Posterior cingulate gyrus (tissue), 11 donors: ENCODE measurements around the gene CCDC182.

ENCODE experiments used
- DNase-seq, 10 donors: peaks; one replicate each; pipeline versions ENCODE4 v3.0.0 to v3.0.0-alpha.2; 2020 to 2021; ENCODE audit warnings: mixed read lengths in 3 of 10
- intact Hi-C: fragments of 100-400 bp; cut with DNase I; formaldehyde crosslinking; loops from one replicate; pipeline ENCODE4 v1.15.1; 2023

Gene CCDC182

GRCh38 chr17:57758654-57759053 lies 13.6 kb upstream of the CCDC182 start:
- intact Hi-C loops, result no loop called here
- no peak for DNase-seq

- DNase-seq, result no peak
- intact Hi-C loops, result no loop called here
Measured at GRCh38 chr17:57757735-57758134, 12.6 kb upstream of the CCDC182 start.

GRCh38 chr17:57756951-57757350 lies 11.9 kb upstream of the CCDC182 start:
- DNase-seq, result no peak
- intact Hi-C loops, result no loop called here

GRCh38 chr17:57755480-57756070 lies 10.5 kb upstream of the CCDC182 start:
- intact Hi-C loops, result no loop called here
- no peak for DNase-seq

- intact Hi-C loops, result no loop called here
- no peak for DNase-seq
Measured at GRCh38 chr17:57752031-57752905, 7.2 kb upstream of the CCDC182 start.

- no peak for DNase-seq
- intact Hi-C loops, result no loop called here
Measured at GRCh38 chr17:57751348-57751971, 6.4 kb upstream of the CCDC182 start.

GRCh38 chr17:57750895-57751294 lies 5.8 kb upstream of the CCDC182 start:
- no peak for DNase-seq
- intact Hi-C loops, result no loop called here

- intact Hi-C loops, result no loop called here
- peak in 1 of 10 donors; percentile 62 for DNase-seq
Measured at GRCh38 chr17:57750109-57750871, 5.2 kb upstream of the CCDC182 start.

- intact Hi-C loops, result loop anchor here (5.0 to 10.0 kb wide), 2 partner anchors 152 to 505 kb away; no protein-coding TSS in a partner anchor
- DNase-seq, result no peak
Measured at GRCh38 chr17:57749701-57750100, 4.6 kb upstream of the CCDC182 start.

- peak in 7 of 10 donors; percentile 35 to 91 (median 52) for DNase-seq
- intact Hi-C loops, result loop anchor here (1.0 to 10.0 kb wide), 3 partner anchors 150 to 616 kb away; no protein-coding TSS in a partner anchor
Measured at GRCh38 chr17:57747221-57748017, 2.3 kb upstream of the CCDC182 start.

GRCh38 chr17:57746221-57746620 lies 1.1 kb upstream of the CCDC182 start:
- intact Hi-C loops, result loop anchor here (5.0 to 10.0 kb wide), 2 partner anchors 149 to 501 kb away; no protein-coding TSS in a partner anchor
- no peak for DNase-seq

- intact Hi-C loops, result loop anchor here (5.0 to 10.0 kb wide), 2 partner anchors 147 to 500 kb away; no protein-coding TSS in a partner anchor
Measured at GRCh38 chr17:57744195-57745170, 616 bp downstream of the CCDC182 start.

GRCh38 chr17:57740235-57740528 lies 4.9 kb downstream of the CCDC182 start:
- intact Hi-C loops, result loop anchor here (10.0 kb wide), 1 partner anchor 495 kb away; no protein-coding TSS in a partner anchor
- peak in 1 of 10 donors; percentile 8 for DNase-seq

More at GRCh38 chr17:57744195-57745170, 616 bp downstream of the CCDC182 start:
- peak in 1 of 10 donors; percentile 48 for DNase-seq

GRCh38 chr17:57739402-57740234 lies 5.5 kb downstream of the CCDC182 start:
- peak in 1 of 10 donors; percentile 2 for DNase-seq
- intact Hi-C loops, result loop anchor here (10.0 kb wide), 1 partner anchor 495 kb away; no protein-coding TSS in a partner anchor

- no peak for DNase-seq
- intact Hi-C loops, result no loop called here
Measured at GRCh38 chr17:57737450-57737849, 7.6 kb downstream of the CCDC182 start.

- no peak for DNase-seq
- intact Hi-C loops, result no loop called here
Measured at GRCh38 chr17:57735707-57736106, 9.4 kb downstream of the CCDC182 start.

GRCh38 chr17:57735230-57735629 lies 9.9 kb downstream of the CCDC182 start:
- DNase-seq, result no peak
- intact Hi-C loops, result no loop called here
